ENCODE data around the gene PREP.
"Not testable (repeated sequence)": the region's sequence is repeated elsewhere in the genome, so short reads cannot be mapped to it uniquely, and the experiment has no call there.

The PREP gene

GRCh38 chr6:105250533-105250932, 152.3 kb downstream of the PREP start:
- TF ChIP-seq ZNF274 (IDR thresholded peaks at IDR 0.05; ENCODE audit: low read depth, low read length): no peak
- no peak for TF ChIP-seq YY1 (IDR thresholded peaks at IDR 0.05; ENCODE audit: insufficient read depth, insufficient read length)
- no peak for TF ChIP-seq SUZ12 (IDR thresholded peaks at IDR 0.05; ENCODE audit: extremely low read depth, insufficient read depth, insufficient read length)
- DNase-seq (ENCODE audit: low read depth, low spot score): no peak
- H3K9me3 ChIP-seq (ENCODE audit: insufficient read depth, low read length): no peaks in the 10 kb centered on the region
- no peak overlapping the region for H3K4me3 ChIP-seq (ENCODE audit: insufficient read length, low read depth)
- H3K9ac ChIP-seq (ENCODE audit: insufficient read length, low read depth): no peak overlapping the region
- no peaks in the 10 kb centered on the region for H3K27me3 ChIP-seq (ENCODE audit: insufficient read depth, insufficient read length)
- no peaks in the 10 kb centered on the region for H3K4me1 ChIP-seq (ENCODE audit: insufficient read depth, insufficient read length)
- no peaks in the 10 kb centered on the region for H3K36me3 ChIP-seq (ENCODE audit: insufficient read depth, insufficient read length, low read length)

- TF ChIP-seq YY1 (IDR thresholded peaks at IDR 0.05; ENCODE audit: insufficient read depth, insufficient read length) (no peak), SUZ12 (IDR thresholded peaks at IDR 0.05; ENCODE audit: extremely low read depth, insufficient read depth, insufficient read length) (no peak), ZNF274 (IDR thresholded peaks at IDR 0.05; ENCODE audit: low read depth, low read length) (no peak)
- no peaks in the 10 kb centered on the region for H3K36me3 ChIP-seq (ENCODE audit: insufficient read depth, insufficient read length, low read length)
- DNase-seq (ENCODE audit: low read depth, low spot score): no peak
- H3K27me3 ChIP-seq (ENCODE audit: insufficient read depth, insufficient read length): no peaks in the 10 kb centered on the region
- peaks cover 6% of the 10 kb centered on the region; the same call in 1 of the 2 replicates for H3K9me3 ChIP-seq (ENCODE audit: insufficient read depth, low read length)
- H3K4me1 ChIP-seq (ENCODE audit: insufficient read depth, insufficient read length): no peaks in the 10 kb centered on the region
- H3K9ac ChIP-seq (ENCODE audit: insufficient read length, low read depth): no peak overlapping the region
- H3K4me3 ChIP-seq (ENCODE audit: insufficient read length, low read depth): no peak overlapping the region
Measured at GRCh38 chr6:105243487-105243886, 159.4 kb downstream of the PREP start.

- Histone ChIP-seq H3K27me3 (ENCODE audit: insufficient read depth, insufficient read length) (no peaks in the 10 kb centered on the region), H3K9me3 (ENCODE audit: insufficient read depth, low read length) (peaks cover 5% of the 10 kb centered on the region; the same call in 1 of the 2 replicates), H3K36me3 (ENCODE audit: insufficient read depth, insufficient read length, low read length) (no peaks in the 10 kb centered on the region), H3K4me3 (ENCODE audit: insufficient read length, low read depth) (no peak overlapping the region), H3K4me1 (ENCODE audit: insufficient read depth, insufficient read length) (no peaks in the 10 kb centered on the region), H3K9ac (ENCODE audit: insufficient read length, low read depth) (no peak overlapping the region)
- TF ChIP-seq YY1 (IDR thresholded peaks at IDR 0.05; ENCODE audit: insufficient read depth, insufficient read length) (no peak), SUZ12 (IDR thresholded peaks at IDR 0.05; ENCODE audit: extremely low read depth, insufficient read depth, insufficient read length) (no peak), ZNF274 (IDR thresholded peaks at IDR 0.05; ENCODE audit: low read depth, low read length) (no peak)
- no peak for DNase-seq (ENCODE audit: low read depth, low spot score)
Measured at GRCh38 chr6:105235155-105235554, 167.7 kb downstream of the PREP start.

GRCh38 chr6:105231771-105232170, 171.1 kb downstream of the PREP start:
- H3K4me1 ChIP-seq (ENCODE audit: insufficient read depth, insufficient read length); H3K9ac ChIP-seq (ENCODE audit: insufficient read length, low read depth); H3K36me3 ChIP-seq (ENCODE audit: insufficient read depth, insufficient read length, low read length); DNase-seq (ENCODE audit: low read depth, low spot score); H3K9me3 ChIP-seq (ENCODE audit: insufficient read depth, low read length); H3K4me3 ChIP-seq (ENCODE audit: insufficient read length, low read depth); H3K27me3 ChIP-seq (ENCODE audit: insufficient read depth, insufficient read length): not testable (repeated sequence)

Measured in NT2/D1 (cell line).